K562 (cell line): Measurements from ENCODE around the gene OR1D2. TPM values are rescaled to one million over a fixed set of nuclear protein-coding genes. Genes with fewer than 3 reads are reported as not detected.
"Not testable (repeated sequence)": the region's sequence is repeated elsewhere in the genome, so short reads cannot be mapped to it uniquely, and the experiment has no call there.

Experiments
- ATAC-seq: fragments of 200-7000 bp; cut with Tn5 transposase; 3 replicates; pipeline ENCODE4 v1.9.1; 2020; ENCODE audit warnings: moderate library complexity
- BruUV-seq: library from RNA; stranded (reverse); fragments of 400-500 nt; replicated peaks from 2 replicates; lab custom pipeline; 2021; lab: Mats Ljungman, UMichigan
- CTCF ChIA-PET: fragments of 300-600 bp; formaldehyde crosslinking; extraction: SDS; loops from one replicate; lab custom pipeline; 2021; ENCODE audit warnings: low intra/inter-chr PET ratio; lab: Yijun Ruan, JAX
- POLR2A ChIA-PET: fragments of 300-600, 350-650 bp; sonication (Branson Sonifier 250); formaldehyde crosslinking; extraction: SDS; loops from one replicate; lab custom pipeline; 2021; ENCODE audit warnings: antibody characterized with exemption, inconsistent platforms; lab: Yijun Ruan, JAX
- DNase-seq, 4 experiments: peaks; one replicate each; pipeline versions ENCODE4 v3.0.0 to v3.0.0-alpha.2; 2011 to 2018; ENCODE audit warnings: low spot score in 3 of 4, mixed read lengths in 3 of 4; ENCODE audit errors: extremely low read depth in 1 of 4
- FAIRE-seq: peaks from 2 replicates; lab custom pipeline; 2011; peaks lifted over from hg19 to GRCh38; lab: Jason Lieb, UNC
- H2AFZ ChIP-seq: 2 replicates; pipeline ENCODE4 v1.6.0; 2011; ENCODE audit warnings: low read depth, low read length, control low read depth, inconsistent platforms
- H3K27ac ChIP-seq: fragments of 200-600 bp; 3 replicates; pipeline ENCODE4 v1.8.0; 2011; ENCODE audit warnings: low read depth, mild to moderate bottlenecking, control low read depth, inconsistent platforms, low read length, moderate library complexity, mixed read lengths; ENCODE audit errors: extremely low read depth
- H3K27me3 ChIP-seq, 2 experiments: fragments of 300-600 bp in 1 of 2; 2 replicates in 1 of 2; 3 replicates in 1 of 2; pipeline versions ENCODE4 v1.6.0 to v1.8.0; 2011; ENCODE audit warnings: inconsistent platforms in 2 of 2, low read length in 2 of 2, mild to moderate bottlenecking in 1 of 2, mixed read lengths in 1 of 2, moderate library complexity in 1 of 2; ENCODE audit not compliant: control insufficient read depth in 2 of 2, insufficient read depth in 2 of 2
- H3K36me3 ChIP-seq: fragments of 300-600 bp; 3 replicates; pipeline ENCODE4 v1.8.0; 2011; ENCODE audit warnings: mild to moderate bottlenecking, low read length, inconsistent platforms; ENCODE audit not compliant: control insufficient read depth, insufficient read depth
- H3K4me1 ChIP-seq, 2 experiments: fragments of 200-600 bp in 1 of 2; replicated peaks in 1 of 2; 2 replicates in 1 of 2; 3 replicates in 1 of 2; pipeline versions ENCODE4 v1.5.1 to v1.8.0; 2011; ENCODE audit warnings: inconsistent platforms in 2 of 2, low read length in 2 of 2, mild to moderate bottlenecking in 1 of 2, mixed read lengths in 1 of 2, moderate library complexity in 1 of 2; ENCODE audit not compliant: control insufficient read depth in 2 of 2, insufficient read depth in 2 of 2
- H3K4me2 ChIP-seq: 2 replicates; pipeline ENCODE4 v1.6.1; 2011; ENCODE audit warnings: low read length, control low read depth, inconsistent platforms, mixed read lengths; ENCODE audit not compliant: insufficient read depth
- H3K4me3 ChIP-seq: fragments of 200-600 bp; sonication (generic), shearing (Covaris generic); 2 replicates; pipeline ENCODE4 v1.5.1; 2016; ENCODE audit warnings: control low read depth, inconsistent platforms
- H3K79me2 ChIP-seq: fragments of 200-600 bp; 3 replicates; pipeline ENCODE4 v1.8.0; 2011; ENCODE audit warnings: low read length, inconsistent platforms; ENCODE audit not compliant: control insufficient read depth, insufficient read depth
- H3K9ac ChIP-seq, 2 experiments: 2 replicates each; pipeline versions ENCODE4 v1.6.0 to v1.6.1; 2011; ENCODE audit warnings: low read depth in 2 of 2, low read length in 2 of 2, control low read depth in 1 of 2, inconsistent platforms in 1 of 2, mild to moderate bottlenecking in 1 of 2, mixed read lengths in 1 of 2; ENCODE audit not compliant: insufficient read depth in 1 of 2
- H3K9me1 ChIP-seq: one replicate; pipeline ENCODE4 v1.6.0; 2011; ENCODE audit warnings: inconsistent platforms, mild to moderate bottlenecking, low read length, moderate library complexity; ENCODE audit not compliant: control insufficient read depth, insufficient read depth
- H3K9me3 ChIP-seq: replicated peaks from 2 replicates; pipeline ENCODE4 v1.5.1; 2011; ENCODE audit warnings: low read depth, low read length, inconsistent platforms; ENCODE audit not compliant: control insufficient read depth, insufficient read depth
- H4K20me1 ChIP-seq: replicated peaks from 2 replicates; pipeline ENCODE4 v1.6.1; 2011; ENCODE audit warnings: low read length, inconsistent platforms, mixed read lengths; ENCODE audit not compliant: control insufficient read depth, insufficient read depth
- WGBS: fragments of 100-300 bp; shearing (Covaris generic); methylation state at CpG from one replicate; pipeline ENCODE4 v1.1.6; 2016; ENCODE audit warnings: low coverage, mixed read lengths; ENCODE audit not compliant: insufficient coverage; ENCODE audit errors: missing lambda C conversion rate; 5-methylcytosine and 5-hydroxymethylcytosine counted together
- in situ Hi-C: fragments of 300-500 bp; cut with MboI; formaldehyde crosslinking; loops from 4 replicates; pipeline ENCODE4 v1.15.0; 2018; ENCODE audit warnings: inconsistent platforms, mixed read lengths
- intact Hi-C: fragments of 100-400 bp; cut with micrococcal nuclease; formaldehyde crosslinking; loops from 2 replicates; pipeline ENCODE4 v1.14.2; 2022
- polyA plus RNA-seq, 8 experiments: library from polyadenylated mRNA; depleted of rRNA in 4 of 8; stranded (reverse) in 5 of 8; unstranded in 3 of 8; fragments of >200 nt; fragmentation: Nextera tagmentation in 2 of 8; fragmentation: Illumina TruSeq in 1 of 8; extraction: Ambion mirVana in 2 of 8; extraction: Trizol in 1 of 8; gene quantifications; 2 replicates each; pipeline versions ENCODE4 v1.2.1 to v1.2.3, GENCODE V29; 2011 to 2014; ENCODE audit warnings: inconsistent platforms in 1 of 8, missing spikeins in 1 of 8
- total RNA-seq, 7 experiments: library from RNA; depleted of rRNA in 6 of 7; stranded (reverse); fragments of >200 nt in 6 of 7; fragmentation: Illumina TruSeq in 2 of 7; extraction: Trizol in 2 of 7; gene quantifications; 2 replicates each; pipeline versions ENCODE4 v1.2.1 to v1.2.3, GENCODE V29; 2011 to 2021; ENCODE audit warnings: low replicate concordance in 1 of 7

OR1D2 gene
- total and polyA plus RNA-seq, 9 of the 15 experiments (the other 6 are each of a cell fraction or from before 2014, with no cell fraction given), result not detected

DNA sequence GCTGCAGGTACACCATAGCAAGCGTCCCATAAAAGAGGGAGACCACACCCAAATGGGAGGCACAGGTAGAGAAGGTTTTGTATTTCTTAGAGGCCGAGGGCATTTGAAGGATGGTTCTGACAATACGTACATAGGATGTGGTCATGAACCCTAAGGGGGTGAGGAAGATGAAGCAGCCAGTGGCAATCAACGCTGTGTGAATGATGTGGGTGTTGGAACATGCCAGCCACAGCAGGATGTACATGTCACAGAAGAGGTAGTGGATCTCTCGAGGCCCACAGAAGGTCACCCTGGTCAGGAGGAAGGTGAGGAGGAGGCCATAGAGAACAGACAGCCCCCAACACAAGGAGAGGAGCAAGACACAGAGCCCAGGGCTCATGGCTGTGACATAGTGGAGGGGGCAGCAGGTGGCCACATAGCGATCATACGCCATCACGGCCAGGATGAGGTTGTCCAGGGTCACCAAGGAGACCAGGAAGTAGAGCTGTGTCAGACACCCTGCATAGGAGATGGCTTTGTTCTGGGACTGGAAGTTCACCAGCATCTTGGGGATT is 41.3 kb downstream of the OR1D2 start:
- WGBS, result 0% methylated on average over 3 of the region's 8 CpGs
- H2AFZ ChIP-seq, H3K9me3 ChIP-seq, H3K27me3 ChIP-seq, H3K36me3 ChIP-seq, BruUV-seq, H4K20me1 ChIP-seq, intact Hi-C loops, H3K4me2 ChIP-seq, in situ Hi-C loops, H3K9ac ChIP-seq, H3K27ac ChIP-seq, POLR2A ChIA-PET, H3K4me1 ChIP-seq, ATAC-seq, CTCF ChIA-PET, H3K79me2 ChIP-seq, DNase-seq, H3K4me3 ChIP-seq, FAIRE-seq, H3K9me1 ChIP-seq: not testable (repeated sequence)

DNA sequence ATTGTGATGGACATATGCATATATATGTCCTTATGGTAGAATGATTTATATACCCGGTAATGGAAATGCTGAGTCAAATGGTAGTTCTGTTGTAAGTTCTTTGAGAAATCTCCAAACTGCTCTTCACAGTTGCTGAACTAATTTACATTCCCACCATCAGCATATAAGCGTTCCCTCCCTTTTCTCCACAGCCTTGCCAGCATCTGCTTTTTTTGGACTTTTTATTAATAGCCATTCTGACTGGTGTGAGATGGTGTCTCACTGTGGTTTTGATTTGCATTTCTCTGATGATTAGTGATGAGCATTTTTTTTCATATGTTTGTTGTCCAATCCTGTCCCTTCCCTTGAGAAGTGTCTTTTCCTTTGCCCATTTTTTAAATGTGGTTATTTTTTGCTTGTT is 49.4 kb downstream of the OR1D2 start:
- in situ Hi-C loops, FAIRE-seq, H3K36me3 ChIP-seq, H3K79me2 ChIP-seq, H2AFZ ChIP-seq, intact Hi-C loops, H3K9ac ChIP-seq, H4K20me1 ChIP-seq, H3K4me1 ChIP-seq, H3K4me3 ChIP-seq, BruUV-seq, DNase-seq, H3K4me2 ChIP-seq, H3K9me3 ChIP-seq, H3K9me1 ChIP-seq, CTCF ChIA-PET, H3K27ac ChIP-seq, ATAC-seq, H3K27me3 ChIP-seq, POLR2A ChIA-PET: not testable (repeated sequence)
- WGBS, result no CpG with 5 or more reads among the region's 2 CpGs
